A673 (cell line): Measurements from ENCODE around the gene SLC22A4. TPM values are rescaled to one million over a fixed set of nuclear protein-coding genes. Genes with fewer than 3 reads are reported as not detected.

Experiments used
- BruUV-seq: library from RNA; stranded (reverse); fragments of 400-500 nt; replicated peaks from 2 replicates; lab custom pipeline; 2021; lab: Mats Ljungman, UMichigan
- CTCF ChIA-PET: fragments of 300-600 bp; sonication (Branson Sonifier 250); formaldehyde crosslinking; loops from one replicate; lab custom pipeline; 2022; ENCODE audit warnings: antibody characterized with exemption; lab: Charles Lee
- POLR2A ChIA-PET: fragments of 300-600 bp; sonication (Branson Sonifier 250); formaldehyde crosslinking; loops from one replicate; lab custom pipeline; 2022; ENCODE audit warnings: antibody characterized with exemption; ENCODE audit not compliant: low non-redundant PET; lab: Charles Lee
- DNase-seq: peaks from one replicate; pipeline ENCODE4 v3.0.0-alpha.2; 2015; ENCODE audit warnings: low spot score
- H3K27ac ChIP-seq: fragments of 200-600 bp; sonication (generic); 2 replicates; pipeline ENCODE4 v1.5.1; 2016; ENCODE audit warnings: mixed run types, low read depth, mild to moderate bottlenecking, mixed read lengths, antibody characterized with exemption, low read length; ENCODE audit not compliant: poor library complexity, severe bottlenecking
- H3K27me3 ChIP-seq: fragments of 200-600 bp; sonication (generic); replicated peaks from 2 replicates; pipeline ENCODE4 v1.6.1; 2017; ENCODE audit warnings: mixed run types, low read depth, mild to moderate bottlenecking, mixed read lengths, antibody characterized with exemption, low read length; ENCODE audit not compliant: insufficient read depth, poor library complexity
- H3K36me3 ChIP-seq: fragments of 200-600 bp; sonication (generic); 2 replicates; pipeline ENCODE4 v1.6.1; 2016; ENCODE audit warnings: mixed run types, mild to moderate bottlenecking, mixed read lengths, antibody characterized with exemption, low read length; ENCODE audit not compliant: insufficient read depth, poor library complexity, severe bottlenecking
- H3K4me1 ChIP-seq: fragments of 200-600 bp; sonication (generic); 2 replicates; pipeline ENCODE4 v1.6.1; 2017; ENCODE audit warnings: mixed run types, mild to moderate bottlenecking, mixed read lengths, antibody characterized with exemption, low read length; ENCODE audit not compliant: insufficient read depth, poor library complexity, severe bottlenecking
- H3K4me3 ChIP-seq: fragments of 200-600 bp; sonication (generic); 2 replicates; pipeline ENCODE4 v1.5.1; 2016; ENCODE audit warnings: low read depth, mixed run types, mild to moderate bottlenecking, mixed read lengths, low read length; ENCODE audit not compliant: poor library complexity, severe bottlenecking
- H3K9me3 ChIP-seq: fragments of 200-600 bp; sonication (generic); 2 replicates; pipeline ENCODE4 v1.6.1; 2016; ENCODE audit warnings: mixed run types, low read depth, mild to moderate bottlenecking, mixed read lengths, antibody characterized with exemption, low read length; ENCODE audit not compliant: poor library complexity, severe bottlenecking
- EZH2 ChIP-seq: fragments of 200-600 bp; sonication (generic); IDR thresholded peaks from 2 replicates; pipeline ENCODE4 v1.6.1; 2017; ENCODE audit warnings: borderline replicate concordance, low read depth, mild to moderate bottlenecking, mixed read lengths, antibody characterized with exemption, low read length; ENCODE audit not compliant: poor library complexity, severe bottlenecking
- intact Hi-C: fragments of 100-400 bp; cut with micrococcal nuclease; formaldehyde crosslinking; loops from one replicate; pipeline ENCODE4 v1.10.0; 2022; ENCODE audit not compliant: unreplicated experiment
- total RNA-seq: library from RNA; stranded (reverse); gene quantifications from 2 replicates; pipeline ENCODE4 v1.2.3, GENCODE V29; 2021
- TF ChIP-seq, protein P1 (sequence below): fragments of 300-800, 200-600 bp; sonication (generic); conservative IDR thresholded peaks from 2 replicates; pipeline ENCODE4 v1.5.1; 2017; ENCODE audit warnings: low read depth, mild to moderate bottlenecking, antibody characterized with exemption, low read length, moderate library complexity, mixed read lengths

Gene SLC22A4
- total RNA-seq, 1 experiment from 2014 or later, result 0.99 TPM

DNA sequence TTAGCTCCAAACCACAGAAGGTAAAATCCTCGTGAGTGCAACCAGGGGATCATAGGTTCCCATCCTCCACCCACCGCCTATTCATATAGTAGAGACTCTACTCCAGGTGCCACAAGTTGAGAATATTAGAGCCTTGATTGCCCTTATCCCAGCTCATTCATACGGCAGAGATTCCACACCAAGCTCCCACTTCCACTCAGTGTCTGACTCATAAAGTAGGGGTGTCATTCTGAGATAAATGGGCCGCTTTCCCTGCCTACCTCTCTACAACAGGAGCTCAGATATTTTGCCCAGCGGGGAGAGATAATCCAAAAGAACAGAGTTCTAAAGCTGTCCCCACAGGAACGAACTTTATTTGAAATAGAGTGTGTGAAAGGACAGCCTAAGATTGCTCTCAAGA lies 9.4 kb downstream of the SLC22A4 start:
- Histone ChIP-seq H3K27ac (no peak overlapping the region), H3K27me3 (no peaks in the 10 kb centered on the region), H3K36me3 (no peaks in the 10 kb centered on the region), H3K9me3 (no peaks in the 10 kb centered on the region), H3K4me1 (no peaks in the 10 kb centered on the region), H3K4me3 (no peak overlapping the region)
- POLR2A ChIA-PET, result no interaction called here
- intact Hi-C loops, result no loop called here
- TF ChIP-seq, protein P1, sequence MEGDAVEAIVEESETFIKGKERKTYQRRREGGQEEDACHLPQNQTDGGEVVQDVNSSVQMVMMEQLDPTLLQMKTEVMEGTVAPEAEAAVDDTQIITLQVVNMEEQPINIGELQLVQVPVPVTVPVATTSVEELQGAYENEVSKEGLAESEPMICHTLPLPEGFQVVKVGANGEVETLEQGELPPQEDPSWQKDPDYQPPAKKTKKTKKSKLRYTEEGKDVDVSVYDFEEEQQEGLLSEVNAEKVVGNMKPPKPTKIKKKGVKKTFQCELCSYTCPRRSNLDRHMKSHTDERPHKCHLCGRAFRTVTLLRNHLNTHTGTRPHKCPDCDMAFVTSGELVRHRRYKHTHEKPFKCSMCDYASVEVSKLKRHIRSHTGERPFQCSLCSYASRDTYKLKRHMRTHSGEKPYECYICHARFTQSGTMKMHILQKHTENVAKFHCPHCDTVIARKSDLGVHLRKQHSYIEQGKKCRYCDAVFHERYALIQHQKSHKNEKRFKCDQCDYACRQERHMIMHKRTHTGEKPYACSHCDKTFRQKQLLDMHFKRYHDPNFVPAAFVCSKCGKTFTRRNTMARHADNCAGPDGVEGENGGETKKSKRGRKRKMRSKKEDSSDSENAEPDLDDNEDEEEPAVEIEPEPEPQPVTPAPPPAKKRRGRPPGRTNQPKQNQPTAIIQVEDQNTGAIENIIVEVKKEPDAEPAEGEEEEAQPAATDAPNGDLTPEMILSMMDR, result no peak
- TF ChIP-seq EZH2, result no peak
- no TSS peak for BruUV-seq
- CTCF ChIA-PET, result no interaction called here
- DNase-seq, result no peak

DNA sequence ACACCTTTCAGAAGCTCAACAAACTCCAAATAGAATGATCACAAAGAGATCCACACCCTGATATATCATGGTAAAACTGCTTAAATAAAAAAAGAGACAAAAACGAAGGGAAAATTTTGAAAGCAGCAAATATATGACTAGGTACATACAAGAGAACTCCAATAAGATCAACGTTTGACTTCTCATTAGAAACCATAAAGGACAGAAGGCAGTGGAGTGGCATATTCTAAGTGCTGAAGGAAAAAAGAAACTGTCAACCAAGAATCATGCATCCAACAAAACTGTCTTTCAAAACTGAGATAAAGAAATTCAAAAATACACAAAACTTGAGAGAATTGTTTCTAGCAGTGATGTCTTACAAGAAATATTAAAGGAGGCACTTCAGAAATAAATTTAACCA lies 11.2 kb downstream of the SLC22A4 start:
- H3K4me3 ChIP-seq, result no peak overlapping the region
- H3K36me3 ChIP-seq, result no peaks in the 10 kb centered on the region
- H3K27me3 ChIP-seq, result no peaks in the 10 kb centered on the region
- H3K4me1 ChIP-seq, result no peaks in the 10 kb centered on the region
- intact Hi-C loops, result no loop called here
- CTCF ChIA-PET, result no interaction called here
- no TSS peak for BruUV-seq
- POLR2A ChIA-PET, result no interaction called here
- H3K9me3 ChIP-seq, result no peaks in the 10 kb centered on the region
- TF ChIP-seq, protein P1, result no peak
- no peak for TF ChIP-seq EZH2
- H3K27ac ChIP-seq, result no peak overlapping the region
- DNase-seq, result no peak

DNA sequence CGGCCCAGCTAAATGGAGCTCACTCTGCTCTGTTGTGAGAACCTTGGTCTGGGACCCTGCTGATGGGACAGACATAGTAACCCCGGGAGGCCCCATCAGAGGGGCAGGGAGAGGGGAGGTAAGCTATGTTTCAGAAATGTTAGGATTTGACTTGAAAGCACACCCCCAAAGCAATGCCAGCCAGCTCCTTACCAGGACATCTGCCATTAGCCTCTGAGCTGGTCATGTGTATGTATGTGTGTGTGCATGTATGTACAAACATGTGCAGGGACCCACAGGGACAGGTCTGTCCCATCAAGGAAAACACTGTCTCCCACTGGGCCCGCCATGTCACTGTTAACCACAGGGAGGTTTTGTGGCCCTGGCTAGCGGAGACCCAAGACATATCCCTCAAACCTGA lies 14.5 kb downstream of the SLC22A4 start:
- POLR2A ChIA-PET, result interaction anchor here (0.9 kb wide), 1 partner anchor 14 kb away, joined by 3 read pairs; the partner anchor contains the start of gene SLC22A4
- intact Hi-C loops, result no loop called here
- TF ChIP-seq, protein P1, result no peak
- TF ChIP-seq EZH2, result no peak
- no peaks in the 10 kb centered on the region for H3K27me3 ChIP-seq
- H3K4me3 ChIP-seq, result no peak overlapping the region
- BruUV-seq, result no TSS peak
- no peaks in the 10 kb centered on the region for H3K4me1 ChIP-seq
- no peak overlapping the region for H3K27ac ChIP-seq
- H3K9me3 ChIP-seq, result no peaks in the 10 kb centered on the region
- no peak for DNase-seq
- CTCF ChIA-PET, result no interaction called here
- H3K36me3 ChIP-seq, result no peaks in the 10 kb centered on the region
